22Rv1 (cell line): ENCODE data around the gene STK38.

Experiments used
- ZFX ChIP-seq: fragments of 450-650 bp; IDR thresholded peaks from 2 replicates; pipeline ENCODE4 v1.6.1; 2017; ENCODE audit warnings: antibody characterized with exemption, borderline replicate concordance
- TF ChIP-seq, protein P1 (sequence below): fragments of 450-650 bp; IDR thresholded peaks from 2 replicates; pipeline ENCODE4 v1.5.1; 2017; ENCODE audit warnings: mild to moderate bottlenecking

DNA sequence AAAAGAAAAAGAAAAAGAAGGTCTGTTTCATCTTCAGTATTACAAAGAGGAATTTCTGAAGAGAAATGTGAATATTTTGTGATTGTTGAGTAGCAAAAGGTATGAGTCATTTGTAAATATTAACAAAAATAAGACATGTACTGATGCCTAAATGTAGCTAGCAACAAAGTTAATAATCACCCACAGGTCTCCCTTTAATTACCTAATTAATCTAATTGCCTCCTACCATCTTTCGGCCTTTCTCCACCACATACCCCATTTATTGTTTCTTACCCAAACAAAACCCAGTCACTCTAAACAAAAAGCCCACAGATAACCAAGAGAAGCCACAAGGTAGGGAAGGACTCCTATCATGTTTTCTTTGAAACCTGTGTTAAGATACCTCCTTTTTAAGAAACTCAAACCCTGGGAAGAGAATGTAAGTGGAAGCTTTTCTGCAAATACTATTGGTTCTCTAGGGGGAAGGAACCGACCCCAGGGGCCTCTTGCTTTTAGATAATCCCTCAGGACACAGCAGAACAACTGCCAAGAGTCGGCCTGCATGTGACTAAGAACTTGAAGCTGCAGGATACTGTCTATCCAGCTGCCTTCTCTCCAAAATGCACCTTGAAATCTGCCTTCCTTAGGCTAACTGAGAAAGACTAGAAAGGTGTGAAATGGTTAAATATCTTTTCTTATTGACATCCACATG is 16.1 kb upstream of the STK38 start:
- TF ChIP-seq, protein P1, sequence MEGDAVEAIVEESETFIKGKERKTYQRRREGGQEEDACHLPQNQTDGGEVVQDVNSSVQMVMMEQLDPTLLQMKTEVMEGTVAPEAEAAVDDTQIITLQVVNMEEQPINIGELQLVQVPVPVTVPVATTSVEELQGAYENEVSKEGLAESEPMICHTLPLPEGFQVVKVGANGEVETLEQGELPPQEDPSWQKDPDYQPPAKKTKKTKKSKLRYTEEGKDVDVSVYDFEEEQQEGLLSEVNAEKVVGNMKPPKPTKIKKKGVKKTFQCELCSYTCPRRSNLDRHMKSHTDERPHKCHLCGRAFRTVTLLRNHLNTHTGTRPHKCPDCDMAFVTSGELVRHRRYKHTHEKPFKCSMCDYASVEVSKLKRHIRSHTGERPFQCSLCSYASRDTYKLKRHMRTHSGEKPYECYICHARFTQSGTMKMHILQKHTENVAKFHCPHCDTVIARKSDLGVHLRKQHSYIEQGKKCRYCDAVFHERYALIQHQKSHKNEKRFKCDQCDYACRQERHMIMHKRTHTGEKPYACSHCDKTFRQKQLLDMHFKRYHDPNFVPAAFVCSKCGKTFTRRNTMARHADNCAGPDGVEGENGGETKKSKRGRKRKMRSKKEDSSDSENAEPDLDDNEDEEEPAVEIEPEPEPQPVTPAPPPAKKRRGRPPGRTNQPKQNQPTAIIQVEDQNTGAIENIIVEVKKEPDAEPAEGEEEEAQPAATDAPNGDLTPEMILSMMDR: no peak
- no peak for TF ChIP-seq ZFX
